GM12891 (cell line): Measurements from ENCODE around the gene AMFR.

Source experiments
- DNase-seq: peaks from one replicate; pipeline ENCODE4 v3.0.0; 2011; ENCODE audit warnings: low spot score; ENCODE audit not compliant: insufficient read length
- FAIRE-seq: peaks from 2 replicates; lab custom pipeline; 2011; peaks lifted over from hg19 to GRCh38; lab: Jason Lieb, UNC
- PAX5 ChIP-seq: IDR thresholded peaks from 2 replicates; pipeline ENCODE4 v1.6.1; 2011; ENCODE audit warnings: low read length, moderate library complexity, mild to moderate bottlenecking; ENCODE audit not compliant: insufficient read depth, severe bottlenecking
- POLR2A ChIP-seq: IDR thresholded peaks from 2 replicates; pipeline ENCODE4 v1.6.1; 2011; ENCODE audit warnings: low read depth, low read length, control low read depth
- POLR2AphosphoS5 ChIP-seq: IDR thresholded peaks from 2 replicates; pipeline ENCODE4 v1.6.1; 2011; ENCODE audit warnings: low read depth, low read length, control low read depth
- POU2F2 ChIP-seq: IDR thresholded peaks from 2 replicates; pipeline ENCODE4 v1.6.1; 2011; ENCODE audit warnings: low read depth, mild to moderate bottlenecking, control low read depth, low read length, moderate library complexity
- SPI1 ChIP-seq: IDR thresholded peaks from 2 replicates; pipeline ENCODE4 v1.6.1; 2011; ENCODE audit warnings: low read depth, low read length, control low read depth
- TAF1 ChIP-seq: IDR thresholded peaks from 2 replicates; pipeline ENCODE4 v1.6.1; 2011; ENCODE audit warnings: low read depth, low read length, control low read depth

The AMFR gene

GRCh38 chr16:56324406-56324805, 100.9 kb downstream of the AMFR start:
- no peak for FAIRE-seq
- DNase-seq: no peak
- TF ChIP-seq POLR2AphosphoS5 (no peak), POLR2A (no peak), POU2F2 (no peak), TAF1 (no peak), PAX5 (no peak), SPI1 (no peak)

- FAIRE-seq (no peak), DNase-seq (no peak)
- no peak for TF ChIP-seq POLR2A
- no peak for TF ChIP-seq PAX5
- no peak for TF ChIP-seq POLR2AphosphoS5
- no peak for TF ChIP-seq TAF1
- no peak for TF ChIP-seq POU2F2
- no peak for TF ChIP-seq SPI1
These were observed 103.8 kb downstream of the AMFR start for GRCh38 chr16:56321571-56321970.

GRCh38 chr16:56320811-56321558, 104.4 kb downstream of the AMFR start:
- TF ChIP-seq POLR2A (no peak), PAX5 (no peak), TAF1 (no peak), SPI1 (no peak), POLR2AphosphoS5 (no peak), POU2F2 (no peak)
- no peak for FAIRE-seq
- no peak for DNase-seq

GRCh38 chr16:56320056-56320455, 105.3 kb downstream of the AMFR start:
- FAIRE-seq (no peak), DNase-seq (no peak)
- TF ChIP-seq SPI1 (no peak), POU2F2 (no peak), POLR2AphosphoS5 (no peak), POLR2A (no peak)

- TF ChIP-seq POU2F2: no peak
- no peak for TF ChIP-seq PAX5
- TF ChIP-seq POLR2A: no peak
- TF ChIP-seq POLR2AphosphoS5: no peak
- no peak for TF ChIP-seq SPI1
- TF ChIP-seq TAF1: no peak
- FAIRE-seq (no peak), DNase-seq (no peak)
These were observed 106.0 kb downstream of the AMFR start for GRCh38 chr16:56319376-56319775.

- TF ChIP-seq PAX5 (no peak), SPI1 (no peak), POLR2A (no peak), TAF1 (no peak), POLR2AphosphoS5 (no peak), POU2F2 (no peak)
- DNase-seq (no peak), FAIRE-seq (no peak)
These were observed 106.6 kb downstream of the AMFR start for GRCh38 chr16:56318827-56319140.

- DNase-seq: peak; percentile 95
- peak; percentile 89 for FAIRE-seq
- TF ChIP-seq PAX5 (no peak), TAF1 (no peak), POU2F2 (no peak)
These were observed 107.1 kb downstream of the AMFR start for GRCh38 chr16:56317998-56318826.

- TF ChIP-seq SPI1: no peak
- no peak for TF ChIP-seq TAF1
- no peak for TF ChIP-seq PAX5
- no peak for TF ChIP-seq POLR2AphosphoS5
- no peak for TF ChIP-seq POLR2A
- no peak for TF ChIP-seq POU2F2
- no peak for DNase-seq
- no peak for FAIRE-seq
These were observed 108.8 kb downstream of the AMFR start for GRCh38 chr16:56316545-56316944.

GRCh38 chr16:56315955-56316354, 109.4 kb downstream of the AMFR start:
- no peak for DNase-seq
- FAIRE-seq: no peak
- TF ChIP-seq SPI1 (no peak), POU2F2 (no peak)
